ENCODE data around the gene KLRC2.

DNA sequence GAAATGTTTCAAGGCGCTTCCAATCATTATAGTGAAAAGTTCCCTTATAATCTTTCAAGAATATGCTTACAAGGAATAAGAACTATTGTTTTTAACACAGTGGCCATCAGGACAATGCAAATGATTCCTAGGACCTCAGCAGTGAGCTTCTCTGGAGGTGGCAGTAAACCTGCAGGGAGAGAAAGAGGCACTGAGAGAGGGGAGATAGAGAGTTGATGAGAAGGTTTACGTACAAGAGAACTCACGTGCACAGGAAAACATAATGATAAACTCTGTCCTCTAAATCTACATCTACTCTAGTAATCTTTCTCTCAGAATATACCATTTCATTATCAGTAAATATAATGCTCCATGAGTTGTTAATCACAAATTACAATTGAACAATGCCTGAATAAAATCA, 27.0 kb downstream of the KLRC2 start:
- TF ChIP-seq, protein P1, sequence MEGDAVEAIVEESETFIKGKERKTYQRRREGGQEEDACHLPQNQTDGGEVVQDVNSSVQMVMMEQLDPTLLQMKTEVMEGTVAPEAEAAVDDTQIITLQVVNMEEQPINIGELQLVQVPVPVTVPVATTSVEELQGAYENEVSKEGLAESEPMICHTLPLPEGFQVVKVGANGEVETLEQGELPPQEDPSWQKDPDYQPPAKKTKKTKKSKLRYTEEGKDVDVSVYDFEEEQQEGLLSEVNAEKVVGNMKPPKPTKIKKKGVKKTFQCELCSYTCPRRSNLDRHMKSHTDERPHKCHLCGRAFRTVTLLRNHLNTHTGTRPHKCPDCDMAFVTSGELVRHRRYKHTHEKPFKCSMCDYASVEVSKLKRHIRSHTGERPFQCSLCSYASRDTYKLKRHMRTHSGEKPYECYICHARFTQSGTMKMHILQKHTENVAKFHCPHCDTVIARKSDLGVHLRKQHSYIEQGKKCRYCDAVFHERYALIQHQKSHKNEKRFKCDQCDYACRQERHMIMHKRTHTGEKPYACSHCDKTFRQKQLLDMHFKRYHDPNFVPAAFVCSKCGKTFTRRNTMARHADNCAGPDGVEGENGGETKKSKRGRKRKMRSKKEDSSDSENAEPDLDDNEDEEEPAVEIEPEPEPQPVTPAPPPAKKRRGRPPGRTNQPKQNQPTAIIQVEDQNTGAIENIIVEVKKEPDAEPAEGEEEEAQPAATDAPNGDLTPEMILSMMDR (IDR thresholded peaks at IDR 0.05) = no peak
- TF ChIP-seq POLR2AphosphoS5 (IDR thresholded peaks at IDR 0.05; ENCODE audit: low read depth, low read length) = no peak
- no peak for TF ChIP-seq SIN3A (IDR thresholded peaks at IDR 0.05; ENCODE audit: borderline replicate concordance, insufficient read depth, low read depth, low read length)
